ENCODE measurements around the gene TMED1. TPM values are rescaled to one million over a fixed set of nuclear protein-coding genes. Genes with fewer than 3 reads are reported as not detected.

Gene TMED1
- total and polyA plus RNA-seq, 2 donors (not counting 1 experiment from before 2014, with no cell fraction given), result 40.1 to 42.3 TPM

- Histone ChIP-seq H3K36me3 (ENCODE audit: control insufficient read depth, insufficient read depth, low read length) (no peaks in the 10 kb centered on the region), H3K9me3 (ENCODE audit: control insufficient read depth, insufficient read depth, low read depth, low read length) (no peaks in the 10 kb centered on the region), H3K27me3 (ENCODE audit: control insufficient read depth, insufficient read depth, low read length) (no peaks in the 10 kb centered on the region), H3K4me2 (ENCODE audit: extremely low read depth, insufficient read depth, low read length) (no peak overlapping the region), H2AFZ (ENCODE audit: low read length) (no peak overlapping the region), H4K20me1 (ENCODE audit: control insufficient read depth, extremely low read depth, insufficient read depth, low read length) (no peaks in the 10 kb centered on the region), H3K79me2 (ENCODE audit: control insufficient read depth, insufficient read depth, low read length) (peaks cover 18% of the 10 kb centered on the region), H3K4me3 (replicated peaks in 1 of 4; ENCODE audit: control extremely low read depth in 1 of 4, insufficient read depth in 1 of 4, low read depth in 3 of 4, low read length in 4 of 4) (no peak overlapping the region), H3K27ac (ENCODE audit: insufficient read depth, low read length) (no peak overlapping the region), H3K4me1 (ENCODE audit: control insufficient read depth, extremely low read depth, insufficient read depth, low read length) (no peaks in the 10 kb centered on the region), H3K9ac (ENCODE audit: insufficient read depth, low read length) (no peak overlapping the region)
- no peak for TF ChIP-seq EZH2 (IDR thresholded peaks at IDR 0.05; ENCODE audit: low read length, missing control alignments)
- TF ChIP-seq, protein P1, sequence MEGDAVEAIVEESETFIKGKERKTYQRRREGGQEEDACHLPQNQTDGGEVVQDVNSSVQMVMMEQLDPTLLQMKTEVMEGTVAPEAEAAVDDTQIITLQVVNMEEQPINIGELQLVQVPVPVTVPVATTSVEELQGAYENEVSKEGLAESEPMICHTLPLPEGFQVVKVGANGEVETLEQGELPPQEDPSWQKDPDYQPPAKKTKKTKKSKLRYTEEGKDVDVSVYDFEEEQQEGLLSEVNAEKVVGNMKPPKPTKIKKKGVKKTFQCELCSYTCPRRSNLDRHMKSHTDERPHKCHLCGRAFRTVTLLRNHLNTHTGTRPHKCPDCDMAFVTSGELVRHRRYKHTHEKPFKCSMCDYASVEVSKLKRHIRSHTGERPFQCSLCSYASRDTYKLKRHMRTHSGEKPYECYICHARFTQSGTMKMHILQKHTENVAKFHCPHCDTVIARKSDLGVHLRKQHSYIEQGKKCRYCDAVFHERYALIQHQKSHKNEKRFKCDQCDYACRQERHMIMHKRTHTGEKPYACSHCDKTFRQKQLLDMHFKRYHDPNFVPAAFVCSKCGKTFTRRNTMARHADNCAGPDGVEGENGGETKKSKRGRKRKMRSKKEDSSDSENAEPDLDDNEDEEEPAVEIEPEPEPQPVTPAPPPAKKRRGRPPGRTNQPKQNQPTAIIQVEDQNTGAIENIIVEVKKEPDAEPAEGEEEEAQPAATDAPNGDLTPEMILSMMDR (conservative IDR thresholded peaks at IDR 0.05 in 1 of 2, IDR thresholded peaks at IDR 0.05 in 1 of 2; ENCODE audit: low read depth in 1 of 2, low read length in 2 of 2), result no peak
- no peak for DNase-seq (ENCODE audit: low read depth in 2 of 2)
These were observed 33.0 kb upstream of the TMED1 start for GRCh38 chr19:10868872-10869547.

GRCh38 chr19:10866495-10866894 is 30.5 kb upstream of the TMED1 start:
- Histone ChIP-seq H3K4me3 (replicated peaks in 1 of 4; ENCODE audit: control extremely low read depth in 1 of 4, insufficient read depth in 1 of 4, low read depth in 3 of 4, low read length in 4 of 4) (no peak overlapping the region), H3K36me3 (ENCODE audit: control insufficient read depth, insufficient read depth, low read length) (no peaks in the 10 kb centered on the region), H3K79me2 (ENCODE audit: control insufficient read depth, insufficient read depth, low read length) (no peaks in the 10 kb centered on the region), H3K9ac (ENCODE audit: insufficient read depth, low read length) (no peak overlapping the region), H3K27me3 (ENCODE audit: control insufficient read depth, insufficient read depth, low read length) (no peaks in the 10 kb centered on the region), H3K4me2 (ENCODE audit: extremely low read depth, insufficient read depth, low read length) (no peak overlapping the region), H2AFZ (ENCODE audit: low read length) (no peak overlapping the region), H3K9me3 (ENCODE audit: control insufficient read depth, insufficient read depth, low read depth, low read length) (no peaks in the 10 kb centered on the region), H3K4me1 (ENCODE audit: control insufficient read depth, extremely low read depth, insufficient read depth, low read length) (no peaks in the 10 kb centered on the region), H4K20me1 (ENCODE audit: control insufficient read depth, extremely low read depth, insufficient read depth, low read length) (no peaks in the 10 kb centered on the region), H3K27ac (ENCODE audit: insufficient read depth, low read length) (no peak overlapping the region)
- TF ChIP-seq, protein P1 (conservative IDR thresholded peaks at IDR 0.05 in 1 of 2, IDR thresholded peaks at IDR 0.05 in 1 of 2; ENCODE audit: low read depth in 1 of 2, low read length in 2 of 2), result no peak
- TF ChIP-seq EZH2 (IDR thresholded peaks at IDR 0.05; ENCODE audit: low read length, missing control alignments), result no peak
- no peak for DNase-seq (ENCODE audit: low read depth in 2 of 2)

DNA sequence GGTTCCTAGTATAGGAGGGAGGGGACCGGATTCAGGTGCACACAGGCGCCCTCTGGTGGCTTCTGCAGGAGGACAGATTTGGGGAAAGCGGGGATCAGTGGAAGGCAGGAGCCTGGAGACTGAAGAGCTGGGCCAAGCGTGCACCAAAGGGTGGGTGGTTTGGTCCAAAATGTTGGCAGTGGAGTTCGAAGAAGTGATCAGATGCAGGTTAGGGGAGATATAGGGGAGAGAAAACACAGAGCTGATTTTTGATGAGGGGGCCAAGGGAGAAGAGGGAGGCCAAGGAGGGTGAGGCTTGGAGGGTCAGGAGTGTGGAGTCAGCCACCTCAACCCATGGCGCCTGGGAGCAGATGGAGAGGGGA is 28.5 kb upstream of the TMED1 start:
- H3K9me3 ChIP-seq (ENCODE audit: control insufficient read depth, insufficient read depth, low read depth, low read length), result no peaks in the 10 kb centered on the region
- H3K9ac ChIP-seq (ENCODE audit: insufficient read depth, low read length), result no peak overlapping the region
- H3K4me3 ChIP-seq (replicated peaks in 1 of 4; ENCODE audit: control extremely low read depth in 1 of 4, insufficient read depth in 1 of 4, low read depth in 3 of 4, low read length in 4 of 4), result no peak overlapping the region
- H3K4me2 ChIP-seq (ENCODE audit: extremely low read depth, insufficient read depth, low read length), result no peak overlapping the region
- no peaks in the 10 kb centered on the region for H3K36me3 ChIP-seq (ENCODE audit: control insufficient read depth, insufficient read depth, low read length)
- peak; percentile 57 to 79 for DNase-seq (ENCODE audit: low read depth in 2 of 2)
- no peaks in the 10 kb centered on the region for H3K79me2 ChIP-seq (ENCODE audit: control insufficient read depth, insufficient read depth, low read length)
- no peak overlapping the region for H3K27ac ChIP-seq (ENCODE audit: insufficient read depth, low read length)
- H3K4me1 ChIP-seq (ENCODE audit: control insufficient read depth, extremely low read depth, insufficient read depth, low read length), result no peaks in the 10 kb centered on the region
- no peaks in the 10 kb centered on the region for H4K20me1 ChIP-seq (ENCODE audit: control insufficient read depth, extremely low read depth, insufficient read depth, low read length)
- H3K27me3 ChIP-seq (ENCODE audit: control insufficient read depth, insufficient read depth, low read length), result no peaks in the 10 kb centered on the region
- TF ChIP-seq, protein P1 (conservative IDR thresholded peaks at IDR 0.05 in 1 of 2, IDR thresholded peaks at IDR 0.05 in 1 of 2; ENCODE audit: low read depth in 1 of 2, low read length in 2 of 2), result peak; percentile 89 to 97
- no peak for TF ChIP-seq EZH2 (IDR thresholded peaks at IDR 0.05; ENCODE audit: low read length, missing control alignments)
- H2AFZ ChIP-seq (ENCODE audit: low read length), result peak overlapping the region; percentile 15
